ENCODE results near the gene CSF1R.
"Not testable (repeated sequence)": the region's sequence is repeated elsewhere in the genome, so short reads cannot be mapped to it uniquely, and the experiment has no call there.

Gene CSF1R

GRCh38 chr5:150054569-150054968, 31.8 kb downstream of the CSF1R start:
- DNase-seq = no peak

- DNase-seq = no peak
These were observed 32.5 kb downstream of the CSF1R start for GRCh38 chr5:150053713-150054392.

- no peak for DNase-seq
These were observed 33.2 kb downstream of the CSF1R start for GRCh38 chr5:150052956-150053712.

GRCh38 chr5:150052226-150052955, 34.0 kb downstream of the CSF1R start:
- DNase-seq = no peak

- DNase-seq = no peak
These were observed 34.6 kb downstream of the CSF1R start for GRCh38 chr5:150051657-150052195.

GRCh38 chr5:150050172-150050811, 36.1 kb downstream of the CSF1R start:
- DNase-seq = not testable (repeated sequence)

- no peak for DNase-seq
These were observed 40.3 kb downstream of the CSF1R start for GRCh38 chr5:150046031-150046430.

- DNase-seq = no peak
These were observed 40.8 kb downstream of the CSF1R start for GRCh38 chr5:150045549-150045948.

GRCh38 chr5:150044712-150045111, 41.6 kb downstream of the CSF1R start:
- DNase-seq = no peak

GRCh38 chr5:150044329-150044681, 42.0 kb downstream of the CSF1R start:
- no peak for DNase-seq

- no peak for DNase-seq
These were observed 42.6 kb downstream of the CSF1R start for GRCh38 chr5:150043657-150044328.

GRCh38 chr5:150042459-150042858, 43.9 kb downstream of the CSF1R start:
- DNase-seq = no peak

GRCh38 chr5:150038547-150038946, 47.8 kb downstream of the CSF1R start:
- DNase-seq = no peak

- DNase-seq = no peak
These were observed 49.8 kb downstream of the CSF1R start for GRCh38 chr5:150036513-150036912.

- no peak for DNase-seq
These were observed 51.0 kb downstream of the CSF1R start for GRCh38 chr5:150035139-150035895.

GRCh38 chr5:150034662-150035061, 51.7 kb downstream of the CSF1R start:
- DNase-seq = no peak

- no peak for DNase-seq
These were observed 53.0 kb downstream of the CSF1R start for GRCh38 chr5:150033334-150033733.

GRCh38 chr5:150028047-150028446, 58.3 kb downstream of the CSF1R start:
- DNase-seq = not testable (repeated sequence)

- no peak for DNase-seq
These were observed 59.6 kb downstream of the CSF1R start for GRCh38 chr5:150026682-150027172.

- DNase-seq = no peak
These were observed 61.9 kb downstream of the CSF1R start for GRCh38 chr5:150024346-150024984.

GRCh38 chr5:150023136-150023535, 63.2 kb downstream of the CSF1R start:
- no peak for DNase-seq
